Neural crest cell (in vitro differentiated cells): ENCODE results near the gene C11orf21. TPM values are rescaled to one million over a fixed set of nuclear protein-coding genes. Genes with fewer than 3 reads are reported as not detected.
A peak's percentile ranks its signal among the peaks of the same experiment; 100 is the strongest.

Experiments
- DNase-seq: peaks from one replicate; pipeline ENCODE4 v3.0.0; 2021; ENCODE audit warnings: low read depth, mixed read lengths, low spot score
- H3K27ac Mint-ChIP-seq: one replicate; pipeline ENCODE4 v1.8.0; 2021; ENCODE audit warnings: mild to moderate bottlenecking, mixed read lengths; ENCODE audit not compliant: unreplicated experiment
- H3K27me3 Mint-ChIP-seq: 2 replicates; pipeline ENCODE4 v1.8.0; 2021; ENCODE audit warnings: low read depth, mild to moderate bottlenecking, mixed read lengths
- H3K36me3 Mint-ChIP-seq: 2 replicates; pipeline ENCODE4 v1.8.0; 2021; ENCODE audit warnings: low read depth, mild to moderate bottlenecking, mixed read lengths
- H3K4me1 Mint-ChIP-seq: 2 replicates; pipeline ENCODE4 v1.8.0; 2021; ENCODE audit warnings: mixed read lengths
- H3K4me3 Mint-ChIP-seq: one replicate; pipeline ENCODE4 v1.8.0; 2021; ENCODE audit warnings: mild to moderate bottlenecking, mixed read lengths
- H3K9me3 Mint-ChIP-seq: 2 replicates; pipeline ENCODE4 v1.8.0; 2021; ENCODE audit warnings: mixed read lengths
- CTCF ChIP-seq: fragments of 200-600 bp; sonication (generic); conservative IDR thresholded peaks from 2 replicates; pipeline ENCODE4 v1.5.0; 2021; ENCODE audit warnings: antibody characterized with exemption, mild to moderate bottlenecking
- total RNA-seq: library from RNA; stranded (reverse); gene quantifications from 2 replicates; pipeline ENCODE4 v1.2.1, GENCODE V29; 2021

Gene C11orf21
- total RNA-seq, 1 donor from 2014 or later: not detected

GRCh38 chr11:2298795-2299761 lies 2.6 kb downstream of the C11orf21 start:
- Mint-ChIP-seq H3K9me3 (no peaks in the 10 kb centered on the region), H3K36me3 (no peaks in the 10 kb centered on the region), H3K27me3 (peaks cover 3% of the 10 kb centered on the region), H3K4me1 (no peaks in the 10 kb centered on the region), H3K4me3 (no peak overlapping the region), H3K27ac (no peak overlapping the region)
- TF ChIP-seq CTCF: peak; percentile 64
- no peak for DNase-seq

GRCh38 chr11:2298131-2298794 lies 3.5 kb downstream of the C11orf21 start:
- TF ChIP-seq CTCF: no peak
- H3K27me3 Mint-ChIP-seq: peaks cover 7% of the 10 kb centered on the region
- no peaks in the 10 kb centered on the region for H3K4me1 Mint-ChIP-seq
- DNase-seq: no peak
- H3K4me3 Mint-ChIP-seq: no peak overlapping the region
- H3K36me3 Mint-ChIP-seq: no peaks in the 10 kb centered on the region
- no peaks in the 10 kb centered on the region for H3K9me3 Mint-ChIP-seq
- no peak overlapping the region for H3K27ac Mint-ChIP-seq

- H3K36me3 Mint-ChIP-seq: no peaks in the 10 kb centered on the region
- no peaks in the 10 kb centered on the region for H3K4me1 Mint-ChIP-seq
- H3K27me3 Mint-ChIP-seq: peaks cover 8% of the 10 kb centered on the region
- no peak for TF ChIP-seq CTCF
- H3K9me3 Mint-ChIP-seq: no peaks in the 10 kb centered on the region
- H3K27ac Mint-ChIP-seq: peak overlapping the region; percentile 64
- H3K4me3 Mint-ChIP-seq: no peak overlapping the region
- DNase-seq: no peak
Measured at GRCh38 chr11:2297623-2298030, 4.1 kb downstream of the C11orf21 start.

- no peak for DNase-seq
- Mint-ChIP-seq H3K27ac (peak overlapping the region; percentile 64), H3K36me3 (no peaks in the 10 kb centered on the region), H3K4me3 (no peak overlapping the region), H3K27me3 (peaks cover 10% of the 10 kb centered on the region), H3K9me3 (no peaks in the 10 kb centered on the region), H3K4me1 (no peaks in the 10 kb centered on the region)
- no peak for TF ChIP-seq CTCF
Measured at GRCh38 chr11:2296913-2297622, 4.7 kb downstream of the C11orf21 start.
